Ascending aorta (tissue), 2 donors: ENCODE measurements around the gene KLF11. TPM values are rescaled to one million over a fixed set of nuclear protein-coding genes. Genes with fewer than 3 reads are reported as not detected.
"Not testable (repeated sequence)": the region's sequence is repeated elsewhere in the genome, so short reads cannot be mapped to it uniquely, and the experiment has no call there.

Experiments used
- DNase-seq, 2 donors: peaks; one replicate each; pipeline ENCODE4 v3.0.0-alpha.2; 2019; ENCODE audit warnings: low spot score in 2 of 2
- H3K27ac ChIP-seq, 2 donors: fragments of 200-600 bp; sonication (generic); one replicate each; pipeline ENCODE4 v1.5.1; 2016 to 2017; ENCODE audit warnings: mild to moderate bottlenecking in 1 of 2
- H3K27me3 ChIP-seq: fragments of 200-600 bp; sonication (generic); one replicate; pipeline ENCODE4 v1.5.1; 2017
- H3K36me3 ChIP-seq, 2 donors: fragments of 200-600 bp; sonication (generic); one replicate each; pipeline ENCODE4 v1.5.1; 2016
- H3K4me1 ChIP-seq, 2 donors: fragments of 200-600 bp; sonication (generic); one replicate each; pipeline ENCODE4 v1.5.1; 2016 to 2017; ENCODE audit warnings: mild to moderate bottlenecking in 1 of 2
- H3K4me3 ChIP-seq, 2 donors: fragments of 200-600 bp; sonication (generic); one replicate each; pipeline ENCODE4 v1.5.1; 2016 to 2017; ENCODE audit warnings: mild to moderate bottlenecking in 1 of 2
- H3K9me3 ChIP-seq, 2 donors: fragments of 200-600 bp; sonication (generic); one replicate each; pipeline ENCODE4 v1.5.1; 2016
- CTCF ChIP-seq, 3 experiments: fragments of 200-600 bp in 2 of 3; fragments of 450-650 bp in 1 of 3; sonication (generic) in 2 of 3; IDR thresholded peaks; one replicate each; pipeline ENCODE4 v1.5.1; 2016 to 2019; ENCODE audit warnings: antibody characterized with exemption in 3 of 3, mild to moderate bottlenecking in 1 of 3, moderate library complexity in 1 of 3
- intact Hi-C: fragments of 100-400 bp; cut with DNase I; formaldehyde crosslinking; loops from one replicate; pipeline ENCODE4 v1.15.1; 2023
- total RNA-seq: library from RNA; depleted of rRNA; stranded (reverse); fragments of >200 nt; gene quantifications from one replicate; pipeline ENCODE4 v1.1.0, GENCODE V29; 2016

KLF11 gene
- total RNA-seq, 1 donor from 2014 or later = 37.6 TPM

GRCh38 chr2:10009811-10010781 is 33.3 kb upstream of the KLF11 start:
- Histone ChIP-seq H3K4me3 (no peak overlapping the region), H3K36me3 (no peaks in the 10 kb centered on the region), H3K9me3 (no peaks in the 10 kb centered on the region), H3K27ac (peak overlapping the region; percentile 55 to 76), H3K4me1 (peaks cover 13 to 44% of the 10 kb centered on the region in 2 donors), H3K27me3 (no peaks in the 10 kb centered on the region)
- peak; percentile 26 to 93 for DNase-seq
- TF ChIP-seq CTCF (IDR thresholded peaks at IDR 0.05) = no peak
- intact Hi-C loops = loop anchor here (1.0 kb wide), 1 partner anchor 25 kb away; no protein-coding TSS in a partner anchor

DNA sequence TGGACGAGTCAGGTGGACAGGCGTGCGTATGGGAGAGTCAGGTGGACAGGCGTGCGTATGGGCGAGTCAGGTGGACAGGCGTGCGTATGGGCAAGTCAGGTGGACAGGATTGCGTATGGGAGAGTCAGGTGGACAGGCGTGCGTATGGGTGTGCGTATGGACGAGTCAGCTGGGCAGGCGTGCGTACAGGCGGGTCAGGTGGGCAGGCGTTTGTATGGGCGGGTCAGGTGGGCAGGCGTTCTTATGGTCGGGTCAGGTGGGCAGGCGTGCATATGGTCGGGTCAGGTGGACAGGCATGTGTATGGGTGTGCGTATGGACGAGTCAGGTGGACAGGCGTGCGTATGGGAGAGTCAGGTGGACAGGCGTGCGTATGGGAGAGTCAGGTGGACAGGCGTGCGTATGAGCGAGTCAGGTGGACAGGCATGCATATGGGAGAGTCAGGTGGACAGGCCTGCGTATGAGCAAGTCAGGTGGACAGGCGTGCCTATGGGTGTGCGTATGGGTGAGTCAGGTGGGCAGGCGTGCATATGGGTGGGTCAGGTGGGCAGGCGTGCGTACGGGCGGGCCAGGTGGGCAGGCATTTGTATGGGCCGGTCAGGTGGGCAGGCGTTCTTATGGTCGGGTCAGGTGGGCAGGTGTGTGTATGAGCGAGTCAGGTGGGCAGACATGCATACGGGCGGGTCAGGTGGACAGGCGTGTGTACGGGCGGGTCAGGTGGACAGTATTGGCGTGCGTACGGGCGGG is 32.3 kb upstream of the KLF11 start:
- DNase-seq, H3K27ac ChIP-seq, H3K9me3 ChIP-seq, H3K4me3 ChIP-seq, H3K36me3 ChIP-seq, H3K27me3 ChIP-seq: not testable (repeated sequence)
- intact Hi-C loops = loop anchor here (1.0 kb wide), 1 partner anchor 26 kb away; no protein-coding TSS in a partner anchor
- peaks cover 13 to 44% of the 10 kb centered on the region in 2 donors for H3K4me1 ChIP-seq

DNA sequence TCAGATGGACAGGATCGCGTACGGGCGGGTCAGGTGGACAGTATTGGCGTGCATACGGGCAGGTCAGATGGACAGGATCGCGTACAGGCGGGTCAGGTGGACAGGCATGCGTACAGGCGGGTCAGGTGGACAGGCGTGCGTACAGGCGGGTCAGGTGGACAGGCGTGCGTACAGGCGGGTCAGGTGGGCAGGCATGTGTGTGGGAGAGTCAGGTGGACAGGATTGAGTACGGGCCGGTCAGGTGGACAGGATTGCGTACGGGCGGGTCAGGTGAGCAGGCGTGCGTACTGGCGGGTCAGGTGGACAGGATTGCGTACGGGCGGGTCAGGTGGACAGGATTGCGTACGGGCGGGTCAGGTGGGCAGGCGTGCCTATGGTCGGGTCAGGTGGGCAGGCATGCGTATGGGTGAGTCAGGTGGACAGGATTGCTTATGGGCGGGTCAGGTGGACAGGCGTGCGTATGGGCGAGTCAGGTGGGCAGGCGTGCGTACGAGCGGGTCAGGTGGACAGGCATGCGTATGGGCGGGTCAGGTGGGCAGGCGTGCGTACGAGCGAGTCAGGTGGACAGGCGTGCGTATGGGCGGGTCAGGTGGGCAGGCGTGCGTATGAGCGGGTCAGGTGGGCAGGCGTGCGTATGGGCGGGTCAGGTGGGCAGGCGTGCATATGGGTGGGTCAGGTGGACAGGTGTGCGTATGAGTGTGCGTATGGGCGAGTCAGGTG is 31.6 kb upstream of the KLF11 start:
- H3K36me3 ChIP-seq, H3K27ac ChIP-seq, H3K27me3 ChIP-seq, DNase-seq, intact Hi-C loops, H3K9me3 ChIP-seq, H3K4me3 ChIP-seq: not testable (repeated sequence)
- H3K4me1 ChIP-seq = peaks cover 9 to 37% of the 10 kb centered on the region in 2 donors

DNA sequence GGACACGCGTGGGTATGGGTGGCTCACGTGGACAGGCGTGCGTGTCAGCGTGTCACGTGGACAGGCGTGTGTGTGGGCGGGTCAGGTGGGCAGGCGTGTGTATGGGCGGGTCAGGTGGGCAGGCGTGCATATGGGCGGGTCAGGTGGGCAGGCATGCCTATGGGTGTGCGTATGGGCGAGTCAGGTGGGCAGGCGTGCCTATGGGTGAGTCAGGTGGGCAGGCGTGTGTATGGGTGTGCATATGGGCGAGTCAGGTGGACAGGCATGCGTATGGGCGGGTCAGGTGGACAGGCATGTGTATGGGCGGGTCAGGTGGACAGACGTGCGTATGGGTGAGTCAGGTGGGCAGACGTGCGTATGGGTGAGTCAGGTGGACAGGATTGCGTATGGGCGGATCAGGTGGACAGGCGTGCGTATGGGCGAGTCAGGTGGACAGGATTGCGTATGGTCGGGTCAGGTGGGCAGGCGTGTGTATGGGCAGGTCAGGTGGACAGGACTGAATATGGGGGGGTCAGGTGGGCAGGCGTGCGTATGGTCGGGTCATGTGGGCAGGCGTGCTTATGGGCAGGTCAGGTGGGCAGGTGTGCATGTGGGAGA is 30.9 kb upstream of the KLF11 start:
- intact Hi-C loops, H3K27ac ChIP-seq, DNase-seq, H3K9me3 ChIP-seq, H3K36me3 ChIP-seq, H3K27me3 ChIP-seq, H3K4me3 ChIP-seq: not testable (repeated sequence)
- H3K4me1 ChIP-seq = peaks cover 7 to 30% of the 10 kb centered on the region in 2 donors

DNA sequence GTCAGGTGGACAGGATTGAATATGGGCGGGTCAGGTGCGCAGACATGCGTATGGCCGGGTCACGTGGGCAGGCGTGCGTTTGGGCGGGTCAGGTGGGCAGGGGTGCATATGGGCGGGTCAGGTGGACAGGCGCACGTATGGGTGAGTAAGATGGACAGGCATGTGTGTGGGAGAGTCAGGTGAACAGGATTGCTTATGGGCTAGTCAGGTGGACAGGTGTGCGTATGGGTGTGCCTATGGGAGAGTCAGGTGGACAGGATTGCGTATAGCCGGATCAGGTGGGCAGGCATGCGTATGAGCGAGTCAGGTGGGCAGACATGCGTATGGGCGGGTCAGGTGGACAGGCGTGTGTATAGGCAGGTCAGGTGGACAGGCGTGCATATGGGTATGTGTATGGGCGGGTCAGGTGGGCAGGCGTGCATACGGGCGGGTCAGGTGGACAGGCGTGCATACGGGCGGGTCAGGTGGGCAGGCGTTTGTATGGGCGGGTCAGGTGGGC is 30.3 kb upstream of the KLF11 start:
- no peaks in the 10 kb centered on the region for H3K36me3 ChIP-seq
- H3K9me3 ChIP-seq = peaks cover 0 to 12% of the 10 kb centered on the region in 2 donors
- H3K4me3 ChIP-seq = no peak overlapping the region
- H3K27me3 ChIP-seq = no peaks in the 10 kb centered on the region
- peaks cover 3 to 25% of the 10 kb centered on the region in 2 donors for H3K4me1 ChIP-seq
- TF ChIP-seq CTCF (IDR thresholded peaks at IDR 0.05) = no peak
- intact Hi-C loops = no loop called here
- H3K27ac ChIP-seq = no peak overlapping the region
- no peak for DNase-seq

DNA sequence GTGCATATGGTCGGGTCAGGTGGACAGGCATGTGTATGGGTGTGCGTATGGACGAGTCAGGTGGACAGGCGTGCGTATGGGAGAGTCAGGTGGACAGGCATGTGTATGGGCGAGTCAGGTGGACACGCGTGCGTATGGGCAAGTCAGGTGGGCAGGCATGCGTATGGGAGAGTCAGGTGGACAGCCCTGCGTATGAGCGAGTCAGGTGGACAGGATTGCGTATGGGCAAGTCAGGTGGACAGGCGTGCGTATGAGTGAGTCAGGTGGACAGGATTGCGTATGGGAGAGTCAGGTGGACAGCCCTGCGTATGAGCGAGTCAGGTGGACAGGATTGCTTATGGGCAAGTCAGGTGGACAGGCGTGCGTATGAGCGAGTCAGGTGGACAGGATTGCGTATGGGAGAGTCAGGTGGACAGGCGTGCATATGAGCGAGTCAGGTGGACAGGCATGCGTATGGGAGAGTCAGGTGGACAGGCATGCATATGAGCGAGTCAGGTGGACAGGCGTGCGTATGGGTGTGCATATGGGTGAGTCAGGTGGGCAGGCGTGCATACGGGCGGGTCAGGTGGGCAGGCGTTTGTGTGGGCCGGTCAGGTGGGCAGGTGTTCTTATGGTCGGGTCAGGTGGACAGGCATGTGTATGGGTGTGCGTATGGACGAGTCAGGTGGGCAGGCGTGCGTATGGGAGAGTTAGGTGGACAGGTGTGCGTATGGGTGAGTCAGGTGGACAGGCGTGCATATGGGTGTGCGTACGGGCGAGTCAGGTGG is 29.5 kb upstream of the KLF11 start:
- DNase-seq, intact Hi-C loops, H3K27ac ChIP-seq, H3K36me3 ChIP-seq, H3K4me3 ChIP-seq, H3K27me3 ChIP-seq: not testable (repeated sequence)
- Histone ChIP-seq H3K9me3 (peaks cover 0 to 12% of the 10 kb centered on the region in 2 donors), H3K4me1 (peaks cover 0 to 18% of the 10 kb centered on the region in 2 donors)
